Stimulated activated CD4-positive, alpha-beta T cell treated with anti-CD3 and anti-CD28 coated beads, TNF-alpha, amount 100 ng/mL, for 4 hours (primary cell): ENCODE results near the gene GRID1.

Experiments used
- DNase-seq, 3 experiments: peaks; one replicate each; pipeline ENCODE4 v3.0.0-alpha.2; 2020; ENCODE audit warnings: low read depth in 3 of 3

Gene GRID1

GRCh38 chr10:86230557-86231180 lies 135.9 kb downstream of the GRID1 start:
- no peak for DNase-seq

GRCh38 chr10:86229811-86230556 lies 136.6 kb downstream of the GRID1 start:
- DNase-seq: no peak

GRCh38 chr10:86229376-86229775 lies 137.2 kb downstream of the GRID1 start:
- no peak for DNase-seq

- no peak for DNase-seq
Measured at GRCh38 chr10:86227501-86228258, 138.9 kb downstream of the GRID1 start.

- no peak for DNase-seq
Measured at GRCh38 chr10:86226781-86227201, 139.8 kb downstream of the GRID1 start.

GRCh38 chr10:86226016-86226415 lies 140.6 kb downstream of the GRID1 start:
- no peak for DNase-seq

- DNase-seq: no peak
Measured at GRCh38 chr10:86225103-86225782, 141.4 kb downstream of the GRID1 start.

GRCh38 chr10:86224354-86225102 lies 142.1 kb downstream of the GRID1 start:
- no peak for DNase-seq

GRCh38 chr10:86223256-86223655 lies 143.3 kb downstream of the GRID1 start:
- no peak for DNase-seq

GRCh38 chr10:86222687-86223086 lies 143.9 kb downstream of the GRID1 start:
- DNase-seq: no peak

GRCh38 chr10:86222336-86222650 lies 144.3 kb downstream of the GRID1 start:
- no peak for DNase-seq

GRCh38 chr10:86221442-86222335 lies 144.9 kb downstream of the GRID1 start:
- no peak for DNase-seq

- DNase-seq: no peak
Measured at GRCh38 chr10:86220626-86221025, 146.0 kb downstream of the GRID1 start.

- DNase-seq: no peak
Measured at GRCh38 chr10:86219271-86219670, 147.3 kb downstream of the GRID1 start.

GRCh38 chr10:86218842-86219241 lies 147.8 kb downstream of the GRID1 start:
- DNase-seq: no peak

GRCh38 chr10:86218160-86218559 lies 148.4 kb downstream of the GRID1 start:
- DNase-seq: no peak

- no peak for DNase-seq
Measured at GRCh38 chr10:86217371-86218080, 149.1 kb downstream of the GRID1 start.

GRCh38 chr10:86216886-86217285 lies 149.7 kb downstream of the GRID1 start:
- no peak for DNase-seq

- no peak for DNase-seq
Measured at GRCh38 chr10:86215712-86216111, 150.9 kb downstream of the GRID1 start.

- no peak for DNase-seq
Measured at GRCh38 chr10:86215046-86215445, 151.5 kb downstream of the GRID1 start.
